H7 (cell line): ENCODE measurements around the gene TRIM32. TPM values are rescaled to one million over a fixed set of nuclear protein-coding genes. Genes with fewer than 3 reads are reported as not detected.
A peak's percentile ranks its signal among the peaks of the same experiment; 100 is the strongest.

ENCODE experiments used
- DNase-seq: peaks from one replicate; pipeline ENCODE4 v3.0.0; 2012
- H3K27me3 ChIP-seq: 2 replicates; pipeline ENCODE4 v1.6.0; 2011; ENCODE audit warnings: mild to moderate bottlenecking, low read length; ENCODE audit not compliant: control insufficient read depth, insufficient read depth
- H3K36me3 ChIP-seq: replicated peaks from 2 replicates; pipeline ENCODE4 v1.5.1; 2011; ENCODE audit warnings: low read length; ENCODE audit not compliant: control insufficient read depth, insufficient read depth
- H3K4me3 ChIP-seq: 2 replicates; pipeline ENCODE4 v1.5.1; 2011; ENCODE audit warnings: low read depth, mild to moderate bottlenecking, control low read depth, low read length, moderate library complexity; ENCODE audit not compliant: insufficient read depth
- total RNA-seq: library from RNA; depleted of rRNA; stranded (reverse); fragments of >200 nt; shearing (Covaris generic); gene quantifications from 2 replicates; pipeline ENCODE4 v1.2.3, GENCODE V29; 2014

The TRIM32 gene
- total RNA-seq, 1 experiment from 2014 or later, result 13.6 TPM

DNA sequence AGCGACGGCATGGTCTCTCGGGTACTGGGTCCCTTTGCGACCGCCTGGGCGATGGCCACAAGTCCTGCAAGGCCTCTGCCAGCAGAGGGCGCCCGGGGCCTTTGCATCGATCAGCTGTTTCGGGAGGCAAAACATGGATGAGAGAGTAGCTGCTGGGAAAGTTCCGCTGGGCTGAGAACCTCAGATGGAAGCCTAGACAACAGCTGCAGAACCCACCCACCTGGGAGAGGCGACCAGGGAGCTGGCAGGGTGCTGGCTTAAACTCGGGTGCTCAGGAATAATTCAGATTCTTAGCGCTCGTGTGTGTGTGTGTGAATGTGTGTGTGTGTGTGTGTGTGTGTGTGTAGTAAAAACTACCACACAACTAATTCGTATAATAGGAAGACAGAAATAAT is 50.0 kb downstream of the TRIM32 start:
- Histone ChIP-seq H3K4me3 (no peak overlapping the region), H3K27me3 (no peaks in the 10 kb centered on the region), H3K36me3 (no peaks in the 10 kb centered on the region)
- peak; percentile 94 for DNase-seq

DNA sequence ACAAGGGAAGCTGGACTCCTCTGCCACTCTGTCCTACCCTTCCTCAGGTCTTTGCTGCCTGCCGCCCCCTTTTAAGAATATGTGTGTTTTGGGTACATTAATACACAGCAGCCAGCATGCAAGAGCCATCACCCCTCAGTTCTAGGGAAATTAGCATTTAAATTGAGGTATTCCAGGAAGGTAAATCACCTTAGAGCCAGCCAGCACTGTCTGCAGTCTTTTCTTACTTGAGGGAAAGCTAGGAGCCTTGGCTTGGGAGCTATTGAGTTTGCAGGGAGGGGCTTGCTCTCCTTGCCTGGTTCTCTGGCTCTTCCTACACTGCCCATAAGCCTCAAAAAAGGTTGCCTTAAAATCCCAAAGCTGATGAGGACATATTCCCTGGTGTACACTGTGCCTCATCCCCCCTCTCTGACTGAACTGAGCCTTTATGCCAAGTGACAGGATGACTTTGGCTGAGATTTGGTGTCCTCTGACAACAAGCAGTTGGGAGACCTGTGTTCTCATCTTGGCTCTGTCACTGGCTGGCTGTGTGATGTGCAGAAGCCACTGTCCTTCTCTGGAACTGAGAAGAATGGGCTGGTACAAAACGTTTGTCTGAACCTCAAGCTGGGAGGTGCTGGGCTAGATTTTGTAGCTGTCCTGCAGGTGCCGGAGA is 54.1 kb downstream of the TRIM32 start:
- Histone ChIP-seq H3K36me3 (no peaks in the 10 kb centered on the region), H3K4me3 (no peak overlapping the region), H3K27me3 (no peaks in the 10 kb centered on the region)
- peak; percentile 55 for DNase-seq

DNA sequence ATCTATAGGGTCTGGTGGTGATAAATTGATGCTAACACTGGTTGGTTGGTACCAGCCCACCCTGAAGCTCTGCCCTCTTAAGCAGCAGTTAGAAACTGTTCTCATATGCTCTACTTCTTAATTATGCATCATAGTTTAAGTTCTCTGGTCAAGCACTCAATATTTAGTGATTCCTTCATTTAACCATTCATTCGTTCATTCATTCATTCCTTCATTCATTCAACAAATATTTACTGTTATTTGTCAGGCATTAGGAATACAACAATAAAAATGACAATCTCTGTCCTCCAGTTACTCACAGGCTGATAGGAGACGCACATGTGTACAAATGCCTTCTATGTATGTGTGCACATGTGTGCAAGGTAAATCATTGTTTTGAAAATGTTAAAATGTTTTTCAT is 54.6 kb downstream of the TRIM32 start:
- no peak overlapping the region for H3K4me3 ChIP-seq
- DNase-seq, result no peak
- no peaks in the 10 kb centered on the region for H3K27me3 ChIP-seq
- H3K36me3 ChIP-seq, result no peaks in the 10 kb centered on the region

DNA sequence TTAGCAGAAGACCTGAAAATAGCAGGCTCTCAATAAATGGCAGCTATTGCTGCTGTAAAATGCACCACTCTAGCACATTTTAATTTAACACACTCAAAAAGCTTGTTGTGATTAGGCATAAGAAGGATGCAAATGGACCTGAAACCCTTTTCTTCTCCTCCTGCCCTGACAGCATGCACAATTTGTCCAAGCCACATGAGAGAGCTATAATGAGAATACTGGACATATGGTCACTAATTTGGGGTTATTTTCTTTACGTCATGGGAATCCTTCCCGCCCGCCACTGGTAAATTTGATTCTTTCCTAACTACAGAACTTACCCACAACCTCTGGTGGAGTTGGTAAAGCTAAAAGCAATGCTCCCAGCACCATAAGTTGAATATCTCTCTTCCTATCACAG is 62.1 kb downstream of the TRIM32 start:
- Histone ChIP-seq H3K27me3 (no peaks in the 10 kb centered on the region), H3K4me3 (no peak overlapping the region), H3K36me3 (no peaks in the 10 kb centered on the region)
- DNase-seq, result no peak

DNA sequence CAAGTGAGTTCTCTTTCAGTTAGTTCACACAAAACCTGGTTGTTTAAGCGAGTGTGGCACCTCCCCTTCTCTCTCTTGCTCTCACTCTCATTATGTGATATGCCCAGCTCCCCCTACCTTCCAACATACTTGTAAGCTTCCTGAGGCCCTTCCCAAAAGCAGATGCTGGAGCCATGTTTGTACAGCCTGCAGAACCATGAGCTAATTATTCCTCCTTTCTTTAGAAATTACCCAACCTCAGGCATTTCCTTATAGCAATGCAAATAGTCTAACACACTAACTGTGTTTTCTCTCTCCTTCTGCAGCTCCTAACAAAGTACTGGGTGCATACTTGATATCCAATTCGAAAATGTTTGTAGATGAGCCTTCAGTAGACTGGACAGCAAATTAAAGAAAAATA is 62.7 kb downstream of the TRIM32 start:
- H3K36me3 ChIP-seq, result no peaks in the 10 kb centered on the region
- no peaks in the 10 kb centered on the region for H3K27me3 ChIP-seq
- H3K4me3 ChIP-seq, result no peak overlapping the region
- DNase-seq, result no peak

DNA sequence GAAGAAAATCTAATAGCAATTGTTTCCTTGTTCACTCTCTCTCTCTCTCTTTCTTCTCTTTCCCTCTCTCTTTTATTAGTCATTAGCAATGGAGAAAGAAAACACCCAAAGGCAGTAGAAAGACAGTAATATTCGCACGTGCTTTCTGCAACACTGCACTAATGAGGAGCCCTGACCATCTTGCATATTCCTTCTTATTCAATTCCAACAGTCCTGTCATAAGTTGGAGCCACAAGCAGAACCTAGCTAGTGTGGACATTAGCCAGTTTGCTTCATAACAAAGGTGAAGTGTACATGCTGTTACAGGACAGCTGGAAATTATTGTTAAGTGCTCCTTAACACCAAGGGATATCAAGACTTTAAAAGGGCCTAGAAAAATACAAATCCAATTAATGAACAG is 63.4 kb downstream of the TRIM32 start:
- Histone ChIP-seq H3K36me3 (no peaks in the 10 kb centered on the region), H3K27me3 (no peaks in the 10 kb centered on the region), H3K4me3 (no peak overlapping the region)
- DNase-seq, result no peak
